AG09319 (cell line): ENCODE measurements around the gene HIRIP3.

Experiments used
- DNase-seq: peaks from one replicate; pipeline ENCODE4 v3.0.0-alpha.2; 2010; ENCODE audit warnings: low read depth; ENCODE audit errors: extremely low read depth
- TF ChIP-seq, protein P1 (sequence below): IDR thresholded peaks from 2 replicates; pipeline ENCODE4 v1.5.1; 2011; ENCODE audit warnings: low read depth, mild to moderate bottlenecking, inconsistent platforms, low read length, moderate library complexity

Gene HIRIP3

DNA sequence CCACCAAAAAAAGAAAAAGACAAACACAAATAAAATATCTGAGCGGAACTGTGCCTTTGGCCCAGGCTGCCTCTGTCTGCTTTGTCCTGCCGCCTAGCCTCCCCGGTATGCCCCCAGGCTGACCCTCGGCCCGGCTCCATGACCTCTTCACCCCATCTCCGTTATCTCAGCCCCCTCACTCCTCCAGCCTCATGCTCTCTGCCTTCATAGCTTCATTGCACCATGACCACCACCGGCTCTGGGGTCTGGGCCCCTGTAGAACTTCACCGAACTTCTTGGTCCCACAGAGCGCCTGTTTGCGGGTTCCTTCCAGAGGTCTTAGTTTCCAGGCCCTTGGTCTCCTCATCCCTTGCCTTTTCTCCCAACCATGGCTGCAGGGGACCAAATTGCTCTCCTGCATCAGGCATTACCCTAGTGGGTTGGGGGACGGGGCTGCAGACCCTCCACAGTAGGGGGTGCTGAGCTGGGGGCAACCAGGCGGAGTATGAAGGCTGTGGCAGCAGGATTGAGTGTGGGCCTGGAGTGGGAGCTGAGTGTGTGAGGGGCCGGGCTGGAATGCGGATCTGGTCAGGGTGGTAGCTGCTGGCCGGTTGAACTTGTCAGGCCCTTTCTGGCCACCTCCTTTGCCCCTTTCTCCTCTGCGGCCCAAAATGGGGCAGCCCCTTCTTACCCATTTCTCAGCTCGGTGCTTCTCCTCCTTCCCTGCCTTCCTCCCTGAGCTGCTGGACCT is 6.9 kb downstream of the HIRIP3 start:
- TF ChIP-seq, protein P1, sequence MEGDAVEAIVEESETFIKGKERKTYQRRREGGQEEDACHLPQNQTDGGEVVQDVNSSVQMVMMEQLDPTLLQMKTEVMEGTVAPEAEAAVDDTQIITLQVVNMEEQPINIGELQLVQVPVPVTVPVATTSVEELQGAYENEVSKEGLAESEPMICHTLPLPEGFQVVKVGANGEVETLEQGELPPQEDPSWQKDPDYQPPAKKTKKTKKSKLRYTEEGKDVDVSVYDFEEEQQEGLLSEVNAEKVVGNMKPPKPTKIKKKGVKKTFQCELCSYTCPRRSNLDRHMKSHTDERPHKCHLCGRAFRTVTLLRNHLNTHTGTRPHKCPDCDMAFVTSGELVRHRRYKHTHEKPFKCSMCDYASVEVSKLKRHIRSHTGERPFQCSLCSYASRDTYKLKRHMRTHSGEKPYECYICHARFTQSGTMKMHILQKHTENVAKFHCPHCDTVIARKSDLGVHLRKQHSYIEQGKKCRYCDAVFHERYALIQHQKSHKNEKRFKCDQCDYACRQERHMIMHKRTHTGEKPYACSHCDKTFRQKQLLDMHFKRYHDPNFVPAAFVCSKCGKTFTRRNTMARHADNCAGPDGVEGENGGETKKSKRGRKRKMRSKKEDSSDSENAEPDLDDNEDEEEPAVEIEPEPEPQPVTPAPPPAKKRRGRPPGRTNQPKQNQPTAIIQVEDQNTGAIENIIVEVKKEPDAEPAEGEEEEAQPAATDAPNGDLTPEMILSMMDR: no peak
- no peak for DNase-seq

DNA sequence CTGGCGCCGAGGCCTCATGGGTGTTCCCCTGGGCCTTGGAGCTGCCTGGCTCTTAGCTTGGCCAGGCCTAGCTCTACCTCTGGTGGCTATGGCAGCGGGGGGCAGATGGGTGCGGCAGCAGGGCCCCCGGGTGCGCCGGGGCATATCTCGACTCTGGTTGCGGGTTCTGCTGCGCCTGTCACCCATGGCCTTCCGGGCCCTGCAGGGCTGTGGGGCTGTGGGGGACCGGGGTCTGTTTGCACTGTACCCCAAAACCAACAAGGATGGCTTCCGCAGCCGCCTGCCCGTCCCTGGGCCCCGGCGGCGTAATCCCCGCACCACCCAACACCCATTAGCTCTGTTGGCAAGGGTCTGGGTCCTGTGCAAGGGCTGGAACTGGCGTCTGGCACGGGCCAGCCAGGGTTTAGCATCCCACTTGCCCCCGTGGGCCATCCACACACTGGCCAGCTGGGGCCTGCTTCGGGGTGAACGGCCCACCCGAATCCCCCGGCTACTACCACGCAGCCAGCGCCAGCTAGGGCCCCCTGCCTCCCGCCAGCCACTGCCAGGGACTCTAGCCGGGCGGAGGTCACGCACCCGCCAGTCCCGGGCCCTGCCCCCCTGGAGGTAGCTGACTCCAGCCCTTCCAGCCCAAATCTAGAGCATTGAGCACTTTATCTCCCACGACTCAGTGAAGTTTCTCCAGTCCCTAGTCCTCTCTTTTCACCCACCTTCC is 7.9 kb downstream of the HIRIP3 start:
- TF ChIP-seq, protein P1: no peak
- DNase-seq: no peak

DNA sequence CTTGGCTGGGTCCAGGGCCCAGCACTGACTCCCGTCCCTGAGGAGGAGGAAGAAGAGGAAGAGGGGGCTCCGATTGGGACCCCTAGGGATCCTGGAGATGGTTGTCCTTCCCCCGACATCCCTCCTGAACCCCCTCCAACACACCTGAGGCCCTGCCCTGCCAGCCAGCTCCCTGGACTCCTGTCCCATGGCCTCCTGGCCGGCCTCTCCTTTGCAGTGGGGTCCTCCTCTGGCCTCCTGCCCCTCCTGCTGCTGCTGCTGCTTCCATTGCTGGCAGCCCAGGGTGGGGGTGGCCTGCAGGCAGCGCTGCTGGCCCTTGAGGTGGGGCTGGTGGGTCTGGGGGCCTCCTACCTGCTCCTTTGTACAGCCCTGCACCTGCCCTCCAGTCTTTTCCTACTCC is 8.5 kb downstream of the HIRIP3 start:
- no peak for DNase-seq
- TF ChIP-seq, protein P1: no peak

DNA sequence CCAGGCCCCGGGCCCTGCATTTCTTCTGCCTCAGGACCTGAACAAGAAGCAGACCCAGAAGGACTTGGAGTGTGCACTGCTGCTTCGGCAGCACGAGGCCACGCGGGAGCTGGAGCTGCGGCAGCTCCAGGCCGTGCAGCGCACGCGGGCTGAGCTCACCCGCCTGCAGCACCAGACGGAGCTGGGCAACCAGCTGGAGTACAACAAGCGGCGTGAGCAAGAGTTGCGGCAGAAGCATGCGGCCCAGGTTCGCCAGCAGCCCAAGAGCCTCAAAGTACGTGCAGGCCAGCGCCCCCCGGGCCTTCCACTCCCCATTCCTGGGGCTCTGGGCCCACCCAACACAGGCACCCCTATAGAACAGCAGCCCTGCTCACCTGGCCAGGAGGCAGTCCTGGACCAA is 9.2 kb downstream of the HIRIP3 start:
- no peak for DNase-seq
- TF ChIP-seq, protein P1: no peak

DNA sequence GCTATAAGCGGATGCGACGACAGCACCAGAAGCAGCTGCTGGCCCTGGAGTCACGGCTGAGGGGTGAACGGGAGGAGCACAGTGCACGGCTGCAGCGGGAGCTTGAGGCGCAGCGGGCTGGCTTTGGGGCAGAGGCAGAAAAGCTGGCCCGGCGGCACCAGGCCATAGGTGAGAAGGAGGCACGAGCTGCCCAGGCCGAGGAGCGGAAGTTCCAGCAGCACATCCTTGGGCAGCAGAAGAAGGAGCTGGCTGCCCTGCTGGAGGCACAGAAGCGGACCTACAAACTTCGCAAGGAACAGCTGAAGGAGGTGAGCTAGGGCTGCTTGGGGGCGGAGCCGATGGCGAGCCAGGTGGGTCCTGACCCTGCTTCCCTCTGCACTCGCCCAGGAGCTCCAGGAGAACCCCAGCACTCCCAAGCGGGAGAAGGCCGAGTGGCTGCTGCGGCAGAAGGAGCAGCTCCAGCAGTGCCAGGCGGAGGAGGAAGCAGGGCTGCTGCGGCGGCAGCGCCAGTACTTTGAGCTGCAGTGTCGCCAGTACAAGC is 10.1 kb downstream of the HIRIP3 start:
- no peak for DNase-seq
- TF ChIP-seq, protein P1: no peak

DNA sequence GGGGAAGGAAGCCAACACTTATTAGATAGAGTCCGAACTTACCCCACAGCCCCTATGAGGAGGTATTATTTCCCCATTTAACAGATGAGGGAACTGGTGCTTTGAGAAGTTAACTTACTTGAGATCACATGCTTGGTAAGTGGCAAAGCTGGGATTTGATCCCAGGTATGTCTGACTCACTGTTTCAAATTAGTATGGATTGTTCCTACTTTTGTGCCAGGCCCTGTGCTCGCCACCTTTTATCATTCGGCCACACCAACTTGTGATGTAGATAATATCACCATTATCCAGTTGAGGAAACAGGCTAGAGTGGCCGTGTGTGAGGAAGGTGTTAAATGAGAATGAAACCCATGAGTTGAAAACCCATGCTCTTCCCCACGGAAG is 10.7 kb downstream of the HIRIP3 start:
- no peak for DNase-seq
- TF ChIP-seq, protein P1: no peak

DNA sequence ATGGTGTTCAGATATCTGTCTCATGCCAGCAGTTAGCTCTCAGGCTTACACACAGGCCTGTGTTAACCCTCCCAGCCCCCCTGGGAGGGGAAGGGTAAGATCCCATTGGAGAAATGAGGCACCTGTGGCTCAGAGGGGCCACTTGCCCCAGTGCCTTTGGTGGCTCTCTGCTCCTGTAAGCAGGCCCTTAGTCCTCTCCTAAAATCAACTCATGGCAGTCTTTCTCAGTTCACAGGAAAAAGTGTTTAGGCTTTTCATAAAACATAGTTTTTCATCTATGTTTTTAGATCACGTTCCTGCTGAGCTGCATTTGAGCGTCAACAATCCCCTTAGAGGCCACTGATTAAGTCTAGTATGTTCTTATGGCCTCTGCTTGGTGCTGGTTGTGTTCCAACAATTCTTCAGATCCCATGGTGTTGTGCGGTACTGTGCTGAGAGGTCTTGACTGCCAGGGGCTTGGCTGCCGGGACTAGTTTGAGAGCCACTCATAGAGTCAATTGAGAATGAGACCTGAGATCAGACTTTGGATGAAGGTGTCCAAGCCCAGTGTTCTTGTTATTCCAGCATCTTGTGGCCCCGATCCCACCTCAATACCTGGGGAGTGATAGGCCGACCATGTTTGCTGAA is 11.2 kb downstream of the HIRIP3 start:
- no peak for DNase-seq
- TF ChIP-seq, protein P1: no peak
